GM04504 (cell line): ENCODE measurements around the gene NPEPPS.
"Not testable (repeated sequence)": the region's sequence is repeated elsewhere in the genome, so short reads cannot be mapped to it uniquely, and the experiment has no call there.

Source experiments
- DNase-seq: peaks from one replicate; pipeline ENCODE4 v3.0.0-alpha.2; 2012; ENCODE audit warnings: low read depth

Gene NPEPPS

GRCh38 chr17:47561698-47562405 is 30.9 kb downstream of the NPEPPS start:
- not testable (repeated sequence) for DNase-seq

- DNase-seq, result not testable (repeated sequence)
Measured at GRCh38 chr17:47562406-47562705, 31.4 kb downstream of the NPEPPS start.

GRCh38 chr17:47567261-47567660 is 36.4 kb downstream of the NPEPPS start:
- DNase-seq, result not testable (repeated sequence)

- DNase-seq, result not testable (repeated sequence)
Measured at GRCh38 chr17:47572561-47572960, 41.7 kb downstream of the NPEPPS start.

GRCh38 chr17:47582416-47582815 is 51.5 kb downstream of the NPEPPS start:
- DNase-seq, result not testable (repeated sequence)

- not testable (repeated sequence) for DNase-seq
Measured at GRCh38 chr17:47586378-47587055, 55.6 kb downstream of the NPEPPS start.

- not testable (repeated sequence) for DNase-seq
Measured at GRCh38 chr17:47593522-47593921, 62.6 kb downstream of the NPEPPS start.

- DNase-seq, result no peak
Measured at GRCh38 chr17:47603830-47604597, 73.1 kb downstream of the NPEPPS start.

GRCh38 chr17:47604598-47604927 is 73.7 kb downstream of the NPEPPS start:
- DNase-seq, result no peak

- DNase-seq, result no peak
Measured at GRCh38 chr17:47605011-47605410, 74.1 kb downstream of the NPEPPS start.

- no peak for DNase-seq
Measured at GRCh38 chr17:47607481-47607880, 76.6 kb downstream of the NPEPPS start.

- no peak for DNase-seq
Measured at GRCh38 chr17:47611372-47612350, 80.8 kb downstream of the NPEPPS start.

- DNase-seq, result peak; percentile 17
Measured at GRCh38 chr17:47615766-47616424, 85.0 kb downstream of the NPEPPS start.

- no peak for DNase-seq
Measured at GRCh38 chr17:47618410-47618809, 87.5 kb downstream of the NPEPPS start.

GRCh38 chr17:47620503-47621245 is 89.8 kb downstream of the NPEPPS start:
- no peak for DNase-seq

- DNase-seq, result peak; percentile 63
Measured at GRCh38 chr17:47621293-47622179, 90.6 kb downstream of the NPEPPS start.

GRCh38 chr17:47622180-47622549 is 91.3 kb downstream of the NPEPPS start:
- DNase-seq, result no peak

GRCh38 chr17:47624727-47625068 is 93.8 kb downstream of the NPEPPS start:
- DNase-seq, result no peak

GRCh38 chr17:47628014-47628566 is 97.2 kb downstream of the NPEPPS start:
- DNase-seq, result no peak
